ENCODE data around the gene EMILIN3.
A peak's percentile ranks its signal among the peaks of the same experiment; 100 is the strongest.

EMILIN3 gene

GRCh38 chr20:41392295-41392694 is 25.7 kb upstream of the EMILIN3 start:
- DNase-seq (ENCODE audit: low spot score): no peak

- no peak for DNase-seq (ENCODE audit: low spot score)
Measured at GRCh38 chr20:41391587-41392001, 25.0 kb upstream of the EMILIN3 start.

GRCh38 chr20:41390889-41391288 is 24.3 kb upstream of the EMILIN3 start:
- no peak for DNase-seq (ENCODE audit: low spot score)

GRCh38 chr20:41387444-41387851 is 20.8 kb upstream of the EMILIN3 start:
- no peak for DNase-seq (ENCODE audit: low spot score)

GRCh38 chr20:41386502-41387427 is 20.1 kb upstream of the EMILIN3 start:
- DNase-seq (ENCODE audit: low spot score): no peak

- no peak for DNase-seq (ENCODE audit: low spot score)
Measured at GRCh38 chr20:41382791-41383305, 16.2 kb upstream of the EMILIN3 start.

- peak; percentile 39 for DNase-seq (ENCODE audit: low spot score)
Measured at GRCh38 chr20:41380551-41381193, 14.1 kb upstream of the EMILIN3 start.

GRCh38 chr20:41379551-41379950 is 12.9 kb upstream of the EMILIN3 start:
- DNase-seq (ENCODE audit: low spot score): no peak

- no peak for DNase-seq (ENCODE audit: low spot score)
Measured at GRCh38 chr20:41377275-41377674, 10.7 kb upstream of the EMILIN3 start.

GRCh38 chr20:41376349-41376748 is 9.7 kb upstream of the EMILIN3 start:
- no peak for DNase-seq (ENCODE audit: low spot score)

GRCh38 chr20:41375846-41376245 is 9.2 kb upstream of the EMILIN3 start:
- DNase-seq (ENCODE audit: low spot score): no peak

GRCh38 chr20:41373931-41374920 is 7.6 kb upstream of the EMILIN3 start:
- DNase-seq (ENCODE audit: low spot score): no peak

GRCh38 chr20:41373251-41373783 is 6.7 kb upstream of the EMILIN3 start:
- DNase-seq (ENCODE audit: low spot score): no peak

GRCh38 chr20:41371371-41371770 is 4.8 kb upstream of the EMILIN3 start:
- no peak for DNase-seq (ENCODE audit: low spot score)

GRCh38 chr20:41370176-41370575 is 3.6 kb upstream of the EMILIN3 start:
- no peak for DNase-seq (ENCODE audit: low spot score)

GRCh38 chr20:41369673-41370072 is 3.1 kb upstream of the EMILIN3 start:
- DNase-seq (ENCODE audit: low spot score): no peak

- DNase-seq (ENCODE audit: low spot score): no peak
Measured at GRCh38 chr20:41367956-41368355, 1.3 kb upstream of the EMILIN3 start.

- no peak for DNase-seq (ENCODE audit: low spot score)
Measured at GRCh38 chr20:41367393-41367695, 726 bp upstream of the EMILIN3 start.

GRCh38 chr20:41365777-41366545 is 657 bp downstream of the EMILIN3 start:
- DNase-seq (ENCODE audit: low spot score): no peak

GRCh38 chr20:41364967-41365765 is 1.5 kb downstream of the EMILIN3 start:
- no peak for DNase-seq (ENCODE audit: low spot score)
